Neutrophil (primary cell): ENCODE measurements around the gene PIGB.
A peak's percentile ranks its signal among the peaks of the same experiment; 100 is the strongest.

ENCODE experiments used
- H3K27ac ChIP-seq: fragments of 200-600 bp; sonication (generic); 2 replicates; pipeline ENCODE4 v1.5.1; 2016; ENCODE audit warnings: mild to moderate bottlenecking, moderate library complexity
- H3K27me3 ChIP-seq: fragments of 200-600 bp; sonication (generic); 2 replicates; pipeline ENCODE4 v1.6.0; 2016; ENCODE audit warnings: mild to moderate bottlenecking
- H3K36me3 ChIP-seq: fragments of 200-600 bp; sonication (generic); 2 replicates; pipeline ENCODE4 v1.5.1; 2017
- H3K4me1 ChIP-seq, 2 experiments: fragments of 200-600 bp in 1 of 2; sonication (generic) in 1 of 2; 1 replicate in 1 of 2; 2 replicates in 1 of 2; pipeline versions ENCODE4 v1.5.1 to v1.6.1; 2013 to 2016; ENCODE audit warnings: low read depth in 1 of 2, low read length in 1 of 2, mild to moderate bottlenecking in 1 of 2, moderate library complexity in 1 of 2; ENCODE audit not compliant: control insufficient read depth in 1 of 2, insufficient read depth in 1 of 2
- H3K4me3 ChIP-seq, 2 experiments: fragments of 200-600 bp in 1 of 2; sonication (generic) in 1 of 2; 1 replicate in 1 of 2; 2 replicates in 1 of 2; pipeline ENCODE4 v1.5.1; 2013 to 2016; ENCODE audit warnings: low read depth in 1 of 2, low read length in 1 of 2, mild to moderate bottlenecking in 1 of 2, moderate library complexity in 1 of 2
- H3K9me3 ChIP-seq: fragments of 200-600 bp; sonication (generic); 2 replicates; pipeline ENCODE4 v1.5.1; 2016
- CTCF ChIP-seq: fragments of 200-600 bp; sonication (generic); IDR thresholded peaks from 2 replicates; pipeline ENCODE4 v1.5.1; 2016; ENCODE audit warnings: antibody characterized with exemption

PIGB gene

GRCh38 chr15:55318588-55319494 lies at the start of gene PIGB, which contains the start of gene PIGBOS1:
TSS of gene PIGB (plus strand) at chr15:55319222. CDS start at chr15:55319251, 29 bp downstream.
TSS of gene PIGBOS1 (minus strand) at chr15:55319123. CDS start at chr15:55317792, 1,331 bp downstream.
- Histone ChIP-seq H3K4me1 (peaks cover 66 to 72% of the 10 kb centered on the region in 2 experiments), H3K27me3 (no peaks in the 10 kb centered on the region), H3K4me3 (peak within 1 kb of the TSS; percentile 77 to 98), H3K36me3 (peaks cover 7% of the 10 kb centered on the region), H3K9me3 (no peaks in the 10 kb centered on the region), H3K27ac (peak within 1 kb of the TSS; percentile 96)
- TF ChIP-seq CTCF = peak; percentile 29

GRCh38 chr15:55270291-55270690 lies 48.7 kb upstream of the PIGB start:
- no peaks in the 10 kb centered on the region for H3K9me3 ChIP-seq
- peaks cover 98 to 99% of the 10 kb centered on the region in 2 experiments for H3K4me1 ChIP-seq
- peak overlapping the region; percentile 94 for H3K27ac ChIP-seq
- TF ChIP-seq CTCF = no peak
- no peak overlapping the region for H3K4me3 ChIP-seq
- no peaks in the 10 kb centered on the region for H3K27me3 ChIP-seq
- peaks cover 14% of the 10 kb centered on the region for H3K36me3 ChIP-seq

- Histone ChIP-seq H3K9me3 (no peaks in the 10 kb centered on the region), H3K27ac (peak overlapping the region; percentile 94), H3K27me3 (no peaks in the 10 kb centered on the region), H3K36me3 (no peaks in the 10 kb centered on the region), H3K4me3 (peak overlapping the region in 1 of 2 experiments; percentile 14), H3K4me1 (peaks cover 97 to 98% of the 10 kb centered on the region in 2 experiments)
- TF ChIP-seq CTCF = no peak
Measured at GRCh38 chr15:55276324-55276723, 42.7 kb upstream of the PIGB start.

DNA sequence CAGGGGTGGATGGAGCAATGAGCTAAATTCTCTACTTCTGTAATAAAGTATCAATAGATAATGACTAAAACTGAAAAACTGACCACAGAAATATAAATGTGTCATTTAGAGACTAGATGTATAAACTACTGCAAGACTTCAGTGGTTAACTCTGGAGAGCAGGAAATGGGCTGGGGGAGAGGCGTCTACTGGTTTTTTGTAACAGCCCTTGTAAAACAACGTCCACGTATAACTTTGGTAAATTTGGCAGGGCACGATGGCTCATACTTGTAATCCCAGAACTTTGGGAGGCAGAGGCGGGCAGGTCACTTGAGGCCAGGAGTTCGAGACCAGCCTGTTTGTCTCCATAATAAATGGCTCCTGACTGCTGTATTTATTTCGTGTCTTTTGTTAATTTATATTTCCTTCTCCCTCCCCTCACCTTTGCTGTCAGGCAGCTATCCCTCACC lies 41.9 kb upstream of the PIGB start:
- TF ChIP-seq CTCF = no peak
- no peaks in the 10 kb centered on the region for H3K27me3 ChIP-seq
- no peaks in the 10 kb centered on the region for H3K36me3 ChIP-seq
- peak overlapping the region; percentile 14 to 21 for H3K4me3 ChIP-seq
- H3K27ac ChIP-seq = peak overlapping the region; percentile 94
- H3K9me3 ChIP-seq = no peaks in the 10 kb centered on the region
- peaks cover 97 to 98% of the 10 kb centered on the region in 2 experiments for H3K4me1 ChIP-seq

DNA sequence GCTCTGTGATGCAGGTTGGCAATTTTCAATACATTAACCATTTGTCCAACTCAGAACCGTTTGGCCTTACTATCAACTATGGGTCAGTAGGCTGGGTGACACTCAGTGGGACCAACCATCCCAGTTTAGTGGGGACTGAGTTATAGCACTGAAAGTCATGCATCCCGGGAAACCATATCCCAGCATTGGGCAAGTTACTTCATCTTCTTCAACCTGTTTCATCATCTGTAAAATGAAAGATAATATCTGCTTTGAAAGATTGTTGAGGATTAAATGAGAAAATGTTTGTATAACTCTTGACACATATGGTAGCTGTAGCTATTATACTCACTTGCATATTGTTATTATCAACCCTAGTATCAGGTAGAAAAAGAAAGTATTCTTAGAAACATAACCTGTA lies 41.3 kb upstream of the PIGB start:
- TF ChIP-seq CTCF = no peak
- H3K36me3 ChIP-seq = no peaks in the 10 kb centered on the region
- peaks cover 97 to 98% of the 10 kb centered on the region in 2 experiments for H3K4me1 ChIP-seq
- no peaks in the 10 kb centered on the region for H3K9me3 ChIP-seq
- H3K4me3 ChIP-seq = peak overlapping the region; percentile 14 to 21
- H3K27me3 ChIP-seq = no peaks in the 10 kb centered on the region
- H3K27ac ChIP-seq = peak overlapping the region; percentile 94
